PC-3 (cell line): ENCODE measurements around the gene ANKRD29. TPM values are rescaled to one million over a fixed set of nuclear protein-coding genes. Genes with fewer than 3 reads are reported as not detected.
"Not testable (repeated sequence)": the region's sequence is repeated elsewhere in the genome, so short reads cannot be mapped to it uniquely, and the experiment has no call there.

ENCODE experiments used
- ATAC-seq: fragments of 200-7000 bp; cut with Tn5 transposase; 2 replicates; pipeline ENCODE4 v1.9.1; 2020; ENCODE audit warnings: mild to moderate bottlenecking, moderate library complexity
- BruUV-seq: library from RNA; stranded (reverse); fragments of 400-500 nt; replicated peaks from 2 replicates; lab custom pipeline; 2021; lab: Mats Ljungman, UMichigan
- CTCF ChIA-PET: fragments of 300-600 bp; sonication (Branson Sonifier 250); formaldehyde crosslinking; loops from one replicate; lab custom pipeline; 2022; ENCODE audit warnings: antibody characterized with exemption; lab: Charles Lee
- POLR2A ChIA-PET: fragments of 300-600 bp; sonication (Branson Sonifier 250); formaldehyde crosslinking; loops from one replicate; lab custom pipeline; 2022; ENCODE audit warnings: antibody characterized with exemption; ENCODE audit not compliant: unreplicated experiment; lab: Charles Lee
- DNase-seq: peaks from one replicate; pipeline ENCODE4 v3.0.0-alpha.2; 2015
- H2AFZ ChIP-seq: fragments of 300-600 bp; sonication (generic); 2 replicates; pipeline ENCODE4 v1.6.0; 2016; ENCODE audit warnings: antibody characterized with exemption, low read length
- H3F3A ChIP-seq: fragments of 300-600 bp; sonication (generic); one replicate; pipeline ENCODE4 v1.6.0; 2017; ENCODE audit warnings: antibody characterized with exemption, low read length, control low read depth, mild to moderate bottlenecking; ENCODE audit not compliant: unreplicated experiment
- H3K27ac ChIP-seq: fragments of 300-600 bp; sonication (generic); 2 replicates; pipeline ENCODE4 v1.5.1; 2016; ENCODE audit warnings: mild to moderate bottlenecking, low read length
- H3K27me3 ChIP-seq: fragments of 300-600 bp; sonication (generic); 2 replicates; pipeline ENCODE4 v1.6.1; 2016; ENCODE audit warnings: low read length, mixed read lengths
- H3K36me3 ChIP-seq: fragments of 300-600 bp; sonication (generic); 2 replicates; pipeline ENCODE4 v1.6.1; 2016; ENCODE audit warnings: low read depth, mixed run types, low read length, mixed read lengths
- H3K4me1 ChIP-seq: fragments of 300-600 bp; sonication (generic); 2 replicates; pipeline ENCODE4 v1.5.1; 2016; ENCODE audit warnings: low read length; ENCODE audit not compliant: insufficient read depth
- H3K4me2 ChIP-seq: fragments of 300-600 bp; sonication (generic); 2 replicates; pipeline ENCODE4 v1.6.0; 2016; ENCODE audit warnings: low read length
- H3K4me3 ChIP-seq: fragments of 300-600 bp; sonication (generic); 2 replicates; pipeline ENCODE4 v1.5.1; 2016; ENCODE audit warnings: mild to moderate bottlenecking, low read length, mixed read lengths
- H3K79me2 ChIP-seq: fragments of 300-600 bp; sonication (generic); 2 replicates; pipeline ENCODE4 v1.6.1; 2017; ENCODE audit warnings: low read length, mixed read lengths
- H3K9ac ChIP-seq: fragments of 300-600 bp; sonication (generic); 2 replicates; pipeline ENCODE4 v1.6.0; 2016; ENCODE audit warnings: mild to moderate bottlenecking, low read length
- H3K9me2 ChIP-seq: fragments of 300-600 bp; sonication (generic); replicated peaks from 2 replicates; pipeline ENCODE4 v1.6.1; 2016; ENCODE audit warnings: mixed run types, low read length, mixed read lengths
- H3K9me3 ChIP-seq: fragments of 300-600 bp; sonication (generic); 2 replicates; pipeline ENCODE4 v1.6.1; 2016; ENCODE audit warnings: low read length, mixed read lengths
- H4K20me1 ChIP-seq: fragments of 300-600 bp; sonication (generic); 2 replicates; pipeline ENCODE4 v1.6.1; 2016; ENCODE audit warnings: low read length, mixed read lengths
- EZH2 ChIP-seq: fragments of 300-600 bp; sonication (generic); IDR thresholded peaks from one replicate; pipeline ENCODE4 v1.6.1; 2017; ENCODE audit warnings: antibody characterized with exemption, mild to moderate bottlenecking, low read length; ENCODE audit not compliant: unreplicated experiment
- EZH2phosphoT487 ChIP-seq: fragments of 300-600 bp; sonication (generic); IDR thresholded peaks from 2 replicates; pipeline ENCODE4 v1.6.1; 2018; ENCODE audit warnings: mild to moderate bottlenecking, antibody characterized with exemption, low read length, borderline replicate concordance
- intact Hi-C: fragments of 100-400 bp; cut with micrococcal nuclease; formaldehyde crosslinking; loops from 2 replicates; pipeline ENCODE4 v1.9.0; 2023
- total RNA-seq: library from RNA; depleted of rRNA; stranded (reverse); fragments of >200 nt; gene quantifications from 2 replicates; pipeline ENCODE4 v1.2.3, GENCODE V29; 2014
- TF ChIP-seq, protein P1 (sequence below): fragments of 300-600 bp; sonication (generic); conservative IDR thresholded peaks from 2 replicates; pipeline ENCODE4 v1.5.1; 2017; ENCODE audit warnings: antibody characterized with exemption, low read depth, mild to moderate bottlenecking, low read length

ANKRD29 gene
- total RNA-seq, 1 experiment from 2014 or later: 31.0 TPM

DNA sequence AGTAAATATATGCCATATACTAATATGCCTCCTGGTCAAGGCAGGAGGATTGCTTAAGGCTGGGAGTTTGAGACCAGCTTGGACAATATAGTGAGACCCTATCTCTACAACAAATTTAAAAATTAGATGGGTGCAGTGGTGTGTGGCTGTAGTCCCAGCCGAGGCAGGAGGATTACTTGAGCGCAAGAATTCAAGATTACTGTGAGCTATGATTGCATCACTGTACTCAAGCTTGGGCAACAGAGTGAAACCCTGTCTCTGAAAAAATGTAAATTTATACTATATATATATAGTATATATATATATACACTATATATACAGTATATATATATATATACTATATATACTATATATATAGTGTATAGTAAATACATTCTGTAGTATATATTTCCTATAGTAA, 46.5 kb downstream of the ANKRD29 start:
- DNase-seq: no peak
- Histone ChIP-seq H3F3A (no peaks in the 10 kb centered on the region), H3K4me3 (no peak overlapping the region), H3K9me3 (no peaks in the 10 kb centered on the region), H3K4me1 (no peaks in the 10 kb centered on the region), H3K9ac (no peak overlapping the region), H3K27ac (no peak overlapping the region), H3K36me3 (no peaks in the 10 kb centered on the region), H3K4me2 (no peak overlapping the region), H4K20me1 (no peaks in the 10 kb centered on the region), H3K79me2 (no peaks in the 10 kb centered on the region), H3K27me3 (no peaks in the 10 kb centered on the region), H3K9me2 (no peaks in the 10 kb centered on the region), H2AFZ (no peak overlapping the region)
- intact Hi-C loops: no loop called here
- CTCF ChIA-PET: no interaction called here
- no peak for ATAC-seq
- no TSS peak for BruUV-seq
- TF ChIP-seq, protein P1, sequence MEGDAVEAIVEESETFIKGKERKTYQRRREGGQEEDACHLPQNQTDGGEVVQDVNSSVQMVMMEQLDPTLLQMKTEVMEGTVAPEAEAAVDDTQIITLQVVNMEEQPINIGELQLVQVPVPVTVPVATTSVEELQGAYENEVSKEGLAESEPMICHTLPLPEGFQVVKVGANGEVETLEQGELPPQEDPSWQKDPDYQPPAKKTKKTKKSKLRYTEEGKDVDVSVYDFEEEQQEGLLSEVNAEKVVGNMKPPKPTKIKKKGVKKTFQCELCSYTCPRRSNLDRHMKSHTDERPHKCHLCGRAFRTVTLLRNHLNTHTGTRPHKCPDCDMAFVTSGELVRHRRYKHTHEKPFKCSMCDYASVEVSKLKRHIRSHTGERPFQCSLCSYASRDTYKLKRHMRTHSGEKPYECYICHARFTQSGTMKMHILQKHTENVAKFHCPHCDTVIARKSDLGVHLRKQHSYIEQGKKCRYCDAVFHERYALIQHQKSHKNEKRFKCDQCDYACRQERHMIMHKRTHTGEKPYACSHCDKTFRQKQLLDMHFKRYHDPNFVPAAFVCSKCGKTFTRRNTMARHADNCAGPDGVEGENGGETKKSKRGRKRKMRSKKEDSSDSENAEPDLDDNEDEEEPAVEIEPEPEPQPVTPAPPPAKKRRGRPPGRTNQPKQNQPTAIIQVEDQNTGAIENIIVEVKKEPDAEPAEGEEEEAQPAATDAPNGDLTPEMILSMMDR: no peak
- TF ChIP-seq EZH2 (no peak), EZH2phosphoT487 (no peak)
- POLR2A ChIA-PET: no interaction called here

DNA sequence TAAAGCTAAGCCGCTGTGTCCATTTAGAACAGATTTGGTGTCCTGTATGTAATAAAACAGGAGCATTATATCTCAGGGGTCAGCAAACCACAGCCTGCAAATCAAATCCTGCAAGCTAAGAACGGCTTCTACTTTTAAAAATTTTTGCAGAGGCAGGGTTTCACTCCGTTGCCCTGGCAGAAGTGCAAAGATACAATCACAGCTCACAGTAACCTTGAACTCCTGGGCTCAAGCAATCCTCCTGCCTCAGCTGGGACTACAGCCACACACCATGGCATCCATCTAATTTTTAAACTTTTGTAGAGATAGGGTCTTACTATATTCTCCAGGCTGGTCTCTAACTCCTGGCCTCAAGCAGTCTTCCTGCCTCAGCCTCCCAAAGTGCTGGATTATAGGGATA, 47.8 kb downstream of the ANKRD29 start:
- Histone ChIP-seq H4K20me1 (no peaks in the 10 kb centered on the region), H3K9me3 (no peaks in the 10 kb centered on the region), H3K27ac (no peak overlapping the region), H3F3A (no peaks in the 10 kb centered on the region), H3K27me3 (no peaks in the 10 kb centered on the region), H3K4me2 (no peak overlapping the region), H3K4me1 (no peaks in the 10 kb centered on the region), H3K36me3 (no peaks in the 10 kb centered on the region), H3K4me3 (no peak overlapping the region), H2AFZ (no peak overlapping the region), H3K79me2 (no peaks in the 10 kb centered on the region), H3K9ac (no peak overlapping the region), H3K9me2 (no peaks in the 10 kb centered on the region)
- DNase-seq (no peak), ATAC-seq (no peak)
- CTCF ChIA-PET: interaction anchor here (0.8 kb wide), 1 partner anchor 87 kb away, joined by 4 read pairs; no protein-coding TSS in a partner anchor
- intact Hi-C loops: no loop called here
- POLR2A ChIA-PET: no interaction called here
- BruUV-seq: no TSS peak
- TF ChIP-seq, protein P1: no peak
- no peak for TF ChIP-seq EZH2
- no peak for TF ChIP-seq EZH2phosphoT487

DNA sequence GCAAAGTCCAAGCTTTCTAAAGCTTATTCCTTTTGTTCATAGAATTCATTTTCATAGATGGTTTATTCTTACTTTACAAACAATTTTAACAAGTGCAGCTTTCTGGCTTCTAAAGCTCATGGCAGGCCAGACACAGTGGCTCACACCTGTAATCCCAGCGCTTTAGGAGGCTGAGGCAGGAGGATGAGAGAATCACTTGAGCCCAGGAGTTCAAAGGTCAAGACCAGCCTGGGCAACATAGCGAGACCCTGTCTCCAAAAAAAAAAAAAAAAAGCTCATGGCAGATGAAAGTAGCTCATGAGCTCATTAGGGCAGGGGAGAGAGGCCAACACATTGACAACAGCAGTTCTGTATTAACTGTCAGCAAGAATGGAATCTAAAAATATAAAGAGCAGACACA, 48.3 kb downstream of the ANKRD29 start:
- H3K27me3 ChIP-seq: no peaks in the 10 kb centered on the region
- H3K27ac ChIP-seq: no peak overlapping the region
- H3K4me3 ChIP-seq: no peak overlapping the region
- no peak overlapping the region for H3K9ac ChIP-seq
- H4K20me1 ChIP-seq: no peaks in the 10 kb centered on the region
- no peaks in the 10 kb centered on the region for H3K36me3 ChIP-seq
- no peak for DNase-seq
- no peaks in the 10 kb centered on the region for H3F3A ChIP-seq
- no peaks in the 10 kb centered on the region for H3K9me3 ChIP-seq
- TF ChIP-seq, protein P1: no peak
- TF ChIP-seq EZH2phosphoT487: no peak
- no peak for TF ChIP-seq EZH2
- CTCF ChIA-PET: interaction anchor here (0.8 kb wide), 1 partner anchor 88 kb away, joined by 4 read pairs; no protein-coding TSS in a partner anchor
- no peaks in the 10 kb centered on the region for H3K4me1 ChIP-seq
- H2AFZ ChIP-seq: no peak overlapping the region
- no peaks in the 10 kb centered on the region for H3K9me2 ChIP-seq
- no peak for ATAC-seq
- no TSS peak for BruUV-seq
- no peaks in the 10 kb centered on the region for H3K79me2 ChIP-seq
- no peak overlapping the region for H3K4me2 ChIP-seq
- POLR2A ChIA-PET: no interaction called here
- intact Hi-C loops: no loop called here

DNA sequence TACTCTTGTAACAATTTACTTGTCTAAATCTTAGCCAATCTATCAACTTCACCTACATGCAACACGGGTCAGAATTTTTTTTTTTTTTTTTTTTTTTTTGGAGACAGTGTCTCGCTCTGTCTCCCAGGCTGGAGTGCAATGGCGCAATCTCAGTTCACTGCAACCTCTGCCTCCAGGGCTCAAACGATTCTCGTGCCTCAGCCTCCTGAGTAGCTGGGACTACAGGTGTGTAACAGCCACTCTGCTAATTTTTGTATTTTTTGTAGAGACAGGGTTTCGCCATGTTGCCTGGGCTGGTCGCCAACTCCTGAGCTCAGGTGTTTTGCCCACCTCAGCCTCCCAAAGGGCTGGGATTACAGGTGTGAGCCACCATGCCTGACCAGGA, 49.6 kb downstream of the ANKRD29 start:
- H3K36me3 ChIP-seq, intact Hi-C loops, POLR2A ChIA-PET, BruUV-seq, H3F3A ChIP-seq, ATAC-seq, H3K79me2 ChIP-seq, H3K4me1 ChIP-seq, H3K9ac ChIP-seq, H3K27me3 ChIP-seq, H3K9me3 ChIP-seq, H4K20me1 ChIP-seq, DNase-seq, H3K4me3 ChIP-seq, H3K9me2 ChIP-seq, H3K27ac ChIP-seq, H2AFZ ChIP-seq, H3K4me2 ChIP-seq: not testable (repeated sequence)
- CTCF ChIA-PET: interaction anchor here (0.7 kb wide), 1 partner anchor 9 kb away, joined by 4 read pairs; no protein-coding TSS in a partner anchor
